ENCODE results near the gene MIPOL1. TPM values are rescaled to one million over a fixed set of nuclear protein-coding genes. Genes with fewer than 3 reads are reported as not detected.
"Not testable (repeated sequence)": the region's sequence is repeated elsewhere in the genome, so short reads cannot be mapped to it uniquely, and the experiment has no call there.

MIPOL1 gene
- total RNA-seq, 4 donors from 2014 or later, result 5.4 to 17.2 (median 9.4) TPM

- no peak for ATAC-seq (ENCODE audit: low FRiP score)
- DNase-seq (ENCODE audit: low spot score), result no peak
- TF ChIP-seq CTCF (IDR thresholded peaks at IDR 0.05), result no peak
These were observed 24.7 kb upstream of the MIPOL1 start for GRCh38 chr14:37172936-37173614.

GRCh38 chr14:37179896-37180502 is 17.7 kb upstream of the MIPOL1 start:
- DNase-seq (ENCODE audit: low spot score) (no peak), ATAC-seq (ENCODE audit: low FRiP score) (no peak)
- TF ChIP-seq CTCF (IDR thresholded peaks at IDR 0.05), result no peak

GRCh38 chr14:37180886-37181285 is 16.9 kb upstream of the MIPOL1 start:
- not testable (repeated sequence) for ATAC-seq (ENCODE audit: low FRiP score)

GRCh38 chr14:37181441-37181840 is 16.3 kb upstream of the MIPOL1 start:
- no peak for DNase-seq (ENCODE audit: low spot score)
- TF ChIP-seq CTCF (IDR thresholded peaks at IDR 0.05), result no peak
- no peak for ATAC-seq (ENCODE audit: low FRiP score)

More at GRCh38 chr14:37180886-37181285, 16.9 kb upstream of the MIPOL1 start:
- not testable (repeated sequence) for DNase-seq (ENCODE audit: low spot score)

- ATAC-seq (ENCODE audit: low FRiP score); DNase-seq (ENCODE audit: low spot score): not testable (repeated sequence)
These were observed 13.2 kb upstream of the MIPOL1 start for GRCh38 chr14:37184520-37184919.

GRCh38 chr14:37185670-37186069 is 12.1 kb upstream of the MIPOL1 start:
- TF ChIP-seq CTCF (IDR thresholded peaks at IDR 0.05), result no peak

GRCh38 chr14:37186865-37187264 is 10.9 kb upstream of the MIPOL1 start:
- no peak for ATAC-seq (ENCODE audit: low FRiP score)
- TF ChIP-seq CTCF (IDR thresholded peaks at IDR 0.05), result no peak
- DNase-seq (ENCODE audit: low spot score), result no peak

More at GRCh38 chr14:37185670-37186069, 12.1 kb upstream of the MIPOL1 start:
- ATAC-seq (ENCODE audit: low FRiP score) (no peak), DNase-seq (ENCODE audit: low spot score) (no peak)

- TF ChIP-seq CTCF (IDR thresholded peaks at IDR 0.05), result no peak
- DNase-seq (ENCODE audit: low spot score) (no peak), ATAC-seq (ENCODE audit: low FRiP score) (no peak)
These were observed 10.4 kb upstream of the MIPOL1 start for GRCh38 chr14:37187294-37187693.

GRCh38 chr14:37187840-37188577 is 9.7 kb upstream of the MIPOL1 start:
- DNase-seq (ENCODE audit: low spot score); ATAC-seq (ENCODE audit: low FRiP score): not testable (repeated sequence)

- not testable (repeated sequence) for ATAC-seq (ENCODE audit: low FRiP score); DNase-seq (ENCODE audit: low spot score)
These were observed 8.0 kb upstream of the MIPOL1 start for GRCh38 chr14:37189733-37190132.

Data from omental fat pad (tissue), 4 donors.